NCI-H345 treated with DMSO at 0.1 percent for 48 hours (cell line): Measurements from ENCODE around the gene PTPRCAP.
"Not testable (repeated sequence)": the region's sequence is repeated elsewhere in the genome, so short reads cannot be mapped to it uniquely, and the experiment has no call there.

ENCODE experiments used
- DNase-seq: peaks from one replicate; lab custom pipeline; 2025; ENCODE audit not compliant: unreplicated experiment; lab: John Stamatoyannopoulos, UW

Gene PTPRCAP

GRCh38 chr11:67428052-67429001 lies 9.2 kb downstream of the PTPRCAP start, which contains the start of gene RPS6KB2:
Gene RPS6KB2 (plus strand): TSS chr11:67428494. CDS start chr11:67428546, 52 bp downstream.
- peak; percentile 95 for DNase-seq

- DNase-seq: not testable (repeated sequence)
Measured at GRCh38 chr11:67427364-67427859, 10.1 kb downstream of the PTPRCAP start.

GRCh38 chr11:67423891-67424613 lies 13.4 kb downstream of the PTPRCAP start:
- no peak for DNase-seq

GRCh38 chr11:67423466-67423865 lies 14.0 kb downstream of the PTPRCAP start:
- no peak for DNase-seq

GRCh38 chr11:67422891-67423290 lies 14.6 kb downstream of the PTPRCAP start:
- no peak for DNase-seq

- DNase-seq: no peak
Measured at GRCh38 chr11:67421430-67422031, 16.0 kb downstream of the PTPRCAP start.

- peak; percentile 88 for DNase-seq
Measured at GRCh38 chr11:67420646-67421429, 16.6 kb downstream of the PTPRCAP start.

GRCh38 chr11:67420147-67420645 lies 17.3 kb downstream of the PTPRCAP start:
- no peak for DNase-seq

- no peak for DNase-seq
Measured at GRCh38 chr11:67419325-67420049, 18.0 kb downstream of the PTPRCAP start.

- DNase-seq: peak; percentile 36
Measured at GRCh38 chr11:67418476-67419281, 18.8 kb downstream of the PTPRCAP start.

GRCh38 chr11:67417425-67417824 lies 20.1 kb downstream of the PTPRCAP start:
- DNase-seq: no peak

- peak; percentile 71 for DNase-seq
Measured at GRCh38 chr11:67416416-67417335, 20.8 kb downstream of the PTPRCAP start.

GRCh38 chr11:67415501-67416304 lies 21.8 kb downstream of the PTPRCAP start, which contains the start of gene CARNS1:
Gene CARNS1 (plus strand): TSS chr11:67415678. CDS start chr11:67416200, 522 bp downstream.
- DNase-seq: no peak

GRCh38 chr11:67413266-67413849 lies 24.1 kb downstream of the PTPRCAP start:
- DNase-seq: no peak

GRCh38 chr11:67412495-67413179 lies 24.8 kb downstream of the PTPRCAP start:
- DNase-seq: no peak

- DNase-seq: no peak
Measured at GRCh38 chr11:67411785-67412152, 25.7 kb downstream of the PTPRCAP start.
